GM12891 (cell line): ENCODE results near the gene ATP1A4.

Experiments used
- POLR2A ChIP-seq: IDR thresholded peaks from 2 replicates; pipeline ENCODE4 v1.6.1; 2011; ENCODE audit warnings: low read depth, low read length, control low read depth
- POLR2AphosphoS5 ChIP-seq: IDR thresholded peaks from 2 replicates; pipeline ENCODE4 v1.6.1; 2011; ENCODE audit warnings: low read depth, low read length, control low read depth
- TAF1 ChIP-seq: IDR thresholded peaks from 2 replicates; pipeline ENCODE4 v1.6.1; 2011; ENCODE audit warnings: low read depth, low read length, control low read depth

DNA sequence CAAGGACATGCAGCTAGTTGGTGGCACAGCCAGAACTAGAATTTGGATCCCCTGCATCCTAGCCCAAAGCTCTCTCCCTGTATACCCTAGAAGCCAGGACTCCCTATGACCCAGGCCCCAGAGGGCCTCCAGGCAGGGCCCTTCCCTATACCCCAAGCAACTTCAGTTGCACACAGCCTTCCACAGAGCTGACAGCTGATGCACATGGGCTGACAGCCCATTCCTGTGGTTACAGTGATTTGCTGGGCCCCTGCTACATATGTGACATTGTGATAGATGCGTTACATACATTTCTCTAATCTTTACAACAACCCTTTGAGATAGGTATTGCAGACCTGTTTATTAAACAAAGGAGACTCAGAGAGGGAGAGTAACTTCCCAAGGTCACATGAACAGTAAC, 30.0 kb upstream of the ATP1A4 start:
- TF ChIP-seq POLR2AphosphoS5 (no peak), POLR2A (no peak), TAF1 (no peak)
